ENCODE measurements around the gene RMND5A.
A peak's percentile ranks its signal among the peaks of the same experiment; 100 is the strongest.
"Not testable (repeated sequence)": the region's sequence is repeated elsewhere in the genome, so short reads cannot be mapped to it uniquely, and the experiment has no call there.

The RMND5A gene, protein sequence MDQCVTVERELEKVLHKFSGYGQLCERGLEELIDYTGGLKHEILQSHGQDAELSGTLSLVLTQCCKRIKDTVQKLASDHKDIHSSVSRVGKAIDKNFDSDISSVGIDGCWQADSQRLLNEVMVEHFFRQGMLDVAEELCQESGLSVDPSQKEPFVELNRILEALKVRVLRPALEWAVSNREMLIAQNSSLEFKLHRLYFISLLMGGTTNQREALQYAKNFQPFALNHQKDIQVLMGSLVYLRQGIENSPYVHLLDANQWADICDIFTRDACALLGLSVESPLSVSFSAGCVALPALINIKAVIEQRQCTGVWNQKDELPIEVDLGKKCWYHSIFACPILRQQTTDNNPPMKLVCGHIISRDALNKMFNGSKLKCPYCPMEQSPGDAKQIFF

DNA sequence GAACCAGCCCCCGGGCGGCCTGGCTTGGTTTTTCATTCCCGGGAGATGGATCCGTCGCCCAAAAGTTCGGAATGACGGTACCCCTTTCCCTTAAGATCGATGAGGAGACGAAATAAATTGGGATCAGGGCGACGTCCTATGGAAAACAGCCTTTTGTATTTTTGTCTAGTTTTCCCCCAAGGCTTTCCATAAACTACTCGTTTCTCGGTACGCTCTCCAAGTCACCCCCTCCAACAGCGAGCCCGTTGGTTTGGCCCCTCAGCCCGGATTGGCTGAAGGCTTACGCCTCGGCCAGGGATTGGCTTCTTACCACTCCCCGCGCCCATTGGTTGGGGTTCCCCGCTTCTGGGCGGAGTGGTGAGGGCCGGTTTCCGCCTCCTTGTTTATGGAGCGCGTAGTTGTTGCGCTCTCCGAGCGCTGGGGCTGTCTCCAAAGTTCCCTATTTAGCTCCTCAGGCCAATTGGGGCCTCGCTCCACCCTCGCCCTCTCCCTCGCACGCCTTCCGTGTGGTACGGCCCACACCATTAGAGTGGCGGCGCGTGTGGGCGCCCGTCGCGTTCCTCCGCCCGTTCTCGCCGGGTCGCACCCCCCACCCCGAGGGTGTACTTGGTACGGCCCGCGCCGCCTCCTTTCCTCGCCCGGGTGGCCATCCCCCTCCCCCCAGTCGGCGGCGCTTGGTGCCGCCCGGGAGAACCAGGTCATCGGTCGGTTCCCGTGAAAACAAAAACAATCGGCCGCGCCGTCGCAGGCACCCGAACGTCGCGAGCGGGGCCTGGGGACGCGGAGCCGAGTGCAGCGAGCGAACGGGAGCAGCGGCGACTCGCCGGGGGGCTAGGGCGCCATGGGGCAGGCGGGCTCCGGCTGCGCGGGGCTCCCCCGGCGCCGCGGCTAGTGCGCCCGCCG lies at the start of gene RMND5A:
Gene RMND5A (plus strand): TSS at position 655 of the 903 bp plus-strand sequence. CDS start 377 bp downstream, outside the sequence.
- peak; percentile 78 to 84 for DNase-seq (ENCODE audit: low read depth in 2 of 2)

DNA sequence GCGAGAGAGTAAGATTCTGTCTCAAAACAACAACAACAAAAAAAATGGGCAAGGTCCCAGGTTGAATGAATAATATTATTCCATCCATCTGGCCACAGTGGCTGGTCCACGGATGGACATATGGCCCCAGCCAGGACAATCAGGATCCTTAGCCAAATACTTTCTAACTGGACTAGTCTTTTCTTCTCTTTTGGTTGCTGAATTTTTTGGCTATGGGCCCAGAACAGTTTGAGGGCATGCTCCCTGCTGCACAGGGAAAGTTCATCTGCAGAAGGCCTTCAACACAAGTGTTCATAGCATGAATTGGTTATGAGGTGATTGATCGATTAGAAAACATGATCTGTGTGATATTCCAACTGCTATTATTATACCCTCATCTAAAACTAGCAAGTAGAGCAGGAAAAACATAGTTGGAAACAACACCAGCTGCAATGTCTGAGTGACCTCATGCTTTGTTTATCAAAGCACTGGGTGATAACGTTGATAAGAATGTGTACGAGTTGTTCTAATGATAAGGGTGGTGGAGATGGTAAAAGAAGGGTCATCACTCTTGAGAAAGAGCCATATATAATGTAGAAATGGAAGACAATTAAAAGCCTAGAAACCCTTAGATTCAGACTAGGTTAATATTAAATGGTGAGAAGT lies 48.6 kb upstream of the RMND5A start:
- DNase-seq (ENCODE audit: low read depth in 2 of 2): no peak

DNA sequence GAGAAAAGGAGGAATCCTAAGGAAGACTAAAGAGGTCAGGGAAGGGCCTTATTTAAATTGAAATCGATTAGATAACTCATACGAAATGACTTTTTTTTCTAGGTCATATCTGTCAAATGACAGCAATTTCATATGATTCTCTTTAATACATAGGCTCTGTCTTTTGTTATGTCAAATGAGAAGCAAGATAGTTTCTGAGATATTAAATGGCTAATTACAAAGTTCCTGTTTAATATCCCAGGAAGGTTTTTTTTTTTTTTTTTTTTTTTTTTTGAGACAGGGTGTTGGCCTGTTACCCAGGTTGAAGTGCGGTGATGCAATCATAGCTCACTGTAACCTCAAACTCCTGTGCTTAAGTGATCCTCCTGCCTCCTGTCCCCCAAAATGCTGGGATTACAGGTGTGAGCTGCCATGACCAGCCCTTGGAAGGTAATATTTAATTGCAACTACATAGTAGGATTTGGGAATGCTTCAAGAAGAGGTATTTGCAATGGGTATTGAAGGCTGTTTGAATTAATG lies 48.0 kb upstream of the RMND5A start:
- no peak for DNase-seq (ENCODE audit: low read depth in 2 of 2)

DNA sequence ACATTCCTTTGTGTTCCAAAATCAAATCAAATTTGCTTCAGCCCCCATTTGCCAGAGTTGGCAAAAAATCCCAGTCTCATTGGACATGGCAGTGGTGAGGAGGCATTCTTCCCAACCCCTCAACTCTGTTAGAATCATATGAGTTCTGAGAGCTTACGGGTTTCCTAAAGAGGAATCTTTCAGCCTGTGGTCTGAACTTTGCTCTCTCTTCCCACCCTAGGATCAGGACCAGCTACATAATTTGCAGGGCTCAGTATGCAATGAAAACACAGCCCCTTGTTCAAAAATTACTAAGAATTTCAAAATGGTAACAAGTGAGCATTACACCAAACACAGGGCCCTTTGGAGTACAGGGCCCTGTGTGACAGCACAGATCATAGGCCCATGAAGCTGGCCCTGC lies 47.1 kb upstream of the RMND5A start:
- DNase-seq (ENCODE audit: low read depth in 2 of 2): no peak

DNA sequence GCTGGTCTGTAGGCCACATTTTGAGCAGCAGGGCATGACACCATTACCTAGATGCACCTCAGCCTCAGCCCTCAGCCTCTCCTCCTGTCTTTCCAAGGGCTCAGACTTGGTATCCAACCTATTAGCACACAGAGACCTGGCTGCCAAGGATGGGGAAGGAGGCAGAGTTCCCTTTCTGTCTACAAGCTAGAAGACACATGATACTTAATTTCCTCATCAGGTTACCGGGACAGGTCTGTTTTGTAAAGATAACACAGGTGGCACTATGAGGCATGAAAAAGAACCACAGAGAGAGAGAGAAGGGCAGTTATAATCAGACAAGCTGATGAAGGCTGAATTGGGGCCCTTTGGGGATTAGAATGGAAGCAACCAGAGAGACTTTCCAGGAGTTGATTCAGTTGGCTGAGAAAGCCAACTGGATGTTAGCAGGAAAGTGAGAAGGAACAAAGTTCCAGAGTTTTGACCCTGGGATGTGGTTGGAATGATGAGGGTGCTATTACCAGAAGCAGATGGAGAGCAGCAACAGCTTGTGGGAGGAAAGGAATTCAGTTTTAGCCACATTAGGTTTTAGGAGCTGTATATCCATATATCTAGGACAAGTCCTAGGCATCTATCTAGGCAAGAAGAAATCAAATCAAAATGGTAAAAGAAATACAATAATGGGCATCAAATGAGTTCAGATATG lies 46.0 kb upstream of the RMND5A start:
- no peak for DNase-seq (ENCODE audit: low read depth in 2 of 2)

DNA sequence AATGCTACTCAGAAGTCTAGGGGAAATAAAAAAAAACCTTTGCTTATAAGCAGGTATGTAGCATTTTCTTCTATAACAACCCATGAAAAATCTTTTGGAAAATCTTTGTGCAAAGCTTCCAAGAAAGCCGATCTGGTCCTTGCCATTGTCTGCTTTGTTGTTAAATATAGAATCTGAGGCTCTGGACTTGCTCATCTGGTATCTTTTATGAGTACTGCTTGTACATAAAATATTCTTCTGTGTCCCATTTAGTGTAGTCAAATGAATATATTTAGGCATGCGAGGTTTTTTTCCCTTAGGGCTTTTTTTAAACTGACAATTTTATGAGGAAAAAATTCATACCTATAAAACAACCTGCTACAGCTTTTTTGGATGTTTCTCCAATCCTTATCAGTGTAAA lies 45.0 kb upstream of the RMND5A start:
- no peak for DNase-seq (ENCODE audit: low read depth in 2 of 2)

DNA sequence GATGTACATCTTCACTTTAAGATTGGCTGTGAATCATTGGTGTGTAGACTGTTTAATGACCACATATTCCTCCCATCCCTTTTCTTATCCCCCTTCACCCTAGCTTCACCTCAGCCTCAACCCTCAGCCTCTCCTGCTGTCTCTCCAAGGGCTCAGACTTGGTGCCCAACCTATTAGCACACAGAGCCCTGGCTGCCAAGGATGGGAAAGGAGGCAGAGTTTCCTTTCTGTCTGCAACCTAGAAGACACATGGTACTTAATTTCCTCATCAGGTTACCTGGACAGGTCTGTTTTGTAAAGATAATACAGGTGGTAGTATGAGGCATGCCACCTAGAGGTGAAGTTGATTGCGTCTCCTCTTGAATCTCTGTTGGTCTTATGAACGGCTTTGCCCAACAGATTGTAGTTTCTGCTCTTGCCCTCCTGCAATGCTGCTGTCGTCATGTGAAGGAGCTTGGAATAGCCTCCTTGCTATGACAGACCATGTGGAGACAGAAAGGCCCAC lies 44.5 kb upstream of the RMND5A start:
- DNase-seq (ENCODE audit: low read depth in 2 of 2): no peak

DNA sequence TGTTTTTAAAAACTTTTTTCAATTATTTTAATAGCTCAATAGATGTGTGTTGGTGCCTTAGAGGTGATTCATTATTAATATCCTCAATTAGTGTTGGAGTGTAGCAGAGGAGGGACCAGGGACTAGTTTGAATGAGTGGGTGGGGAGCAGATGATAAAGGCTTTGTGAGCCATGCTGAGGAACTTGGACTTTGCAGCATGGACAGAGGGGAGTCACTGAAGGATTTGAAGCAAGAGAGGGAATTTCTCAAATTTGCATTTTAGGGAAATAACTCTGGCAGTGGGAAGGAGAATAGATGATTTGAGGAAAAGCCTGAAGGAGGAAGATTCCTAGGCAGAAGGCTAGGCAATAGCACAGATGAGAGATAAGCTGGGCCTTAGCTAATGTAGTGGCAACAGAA lies 42.3 kb upstream of the RMND5A start:
- DNase-seq (ENCODE audit: low read depth in 2 of 2): no peak

DNA sequence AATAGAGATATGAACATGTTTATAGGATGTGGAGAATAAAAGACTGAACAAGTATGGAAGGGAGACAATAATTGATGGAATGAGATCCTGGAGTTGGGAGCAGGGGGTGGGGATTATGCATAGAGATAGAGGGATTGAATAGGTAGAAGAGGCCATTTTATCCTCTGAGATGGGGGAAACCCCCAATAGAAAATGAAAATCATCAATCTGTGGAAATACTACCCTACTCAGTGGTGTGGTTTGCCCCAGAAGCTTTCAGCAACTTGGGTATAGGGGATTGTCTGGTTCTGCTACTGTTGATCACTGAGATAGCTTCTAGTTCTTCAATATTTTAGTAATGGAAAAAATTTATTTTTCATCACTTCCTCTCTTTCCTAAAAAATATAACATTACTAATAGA lies 41.1 kb upstream of the RMND5A start:
- no peak for DNase-seq (ENCODE audit: low read depth in 2 of 2)

DNA sequence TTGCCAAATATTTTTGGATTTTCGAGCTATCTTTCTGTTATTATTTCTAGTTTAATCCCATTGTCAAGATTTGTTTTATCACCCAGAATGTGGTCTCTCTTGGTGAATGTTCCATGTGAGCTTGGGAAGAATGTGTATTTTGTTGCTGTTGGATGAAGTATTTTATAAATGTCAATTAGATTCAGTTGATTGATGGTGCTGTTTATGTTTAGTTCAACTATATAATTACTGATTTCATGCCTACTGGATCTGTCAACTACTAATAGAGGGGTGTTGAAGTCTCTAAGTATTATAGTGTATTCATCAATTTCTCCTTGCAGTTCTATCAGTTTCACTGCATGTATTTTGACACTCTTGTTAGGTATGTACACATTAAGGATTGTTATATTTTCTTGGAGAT lies 34.7 kb upstream of the RMND5A start:
- no peak for DNase-seq (ENCODE audit: low read depth in 2 of 2)

DNA sequence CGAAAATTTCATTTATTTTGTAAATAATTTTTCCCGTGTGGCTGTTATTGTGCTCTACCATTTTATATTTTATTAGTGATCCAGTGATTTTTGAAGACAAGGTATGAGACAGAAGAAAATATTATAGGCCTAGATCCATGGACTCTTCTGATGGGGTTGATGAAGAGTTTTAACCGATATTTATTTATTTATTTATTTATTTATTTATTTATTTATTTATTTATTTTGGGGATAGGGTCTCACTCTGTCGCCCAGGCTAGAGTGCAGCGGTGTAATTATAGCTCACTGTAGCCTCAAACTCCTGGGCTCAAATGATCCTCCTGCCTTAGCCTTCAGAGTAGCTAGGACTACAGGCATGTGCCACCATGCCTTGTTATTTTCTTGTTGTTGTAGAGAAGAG lies 33.6 kb upstream of the RMND5A start:
- DNase-seq (ENCODE audit: low read depth in 2 of 2): no peak

DNA sequence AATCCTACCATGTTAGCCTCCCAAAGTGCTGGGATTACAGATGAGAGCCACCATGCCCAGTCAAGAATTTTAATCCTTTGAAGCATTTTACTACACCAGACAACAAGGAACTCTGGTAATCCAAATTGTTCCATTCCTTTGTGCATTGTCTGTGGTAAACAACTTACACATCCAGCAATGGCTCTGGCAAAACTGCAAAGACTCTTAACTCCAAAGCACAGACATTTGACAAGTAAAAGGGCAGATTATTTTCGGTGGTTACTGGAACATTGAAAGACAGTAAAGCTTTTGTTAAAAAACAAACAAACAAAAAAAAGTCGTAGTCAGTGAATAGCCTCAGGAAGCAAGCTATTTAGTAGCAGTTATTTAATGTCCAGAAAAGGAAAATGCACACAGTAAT lies 33.2 kb upstream of the RMND5A start:
- no peak for DNase-seq (ENCODE audit: low read depth in 2 of 2)

DNA sequence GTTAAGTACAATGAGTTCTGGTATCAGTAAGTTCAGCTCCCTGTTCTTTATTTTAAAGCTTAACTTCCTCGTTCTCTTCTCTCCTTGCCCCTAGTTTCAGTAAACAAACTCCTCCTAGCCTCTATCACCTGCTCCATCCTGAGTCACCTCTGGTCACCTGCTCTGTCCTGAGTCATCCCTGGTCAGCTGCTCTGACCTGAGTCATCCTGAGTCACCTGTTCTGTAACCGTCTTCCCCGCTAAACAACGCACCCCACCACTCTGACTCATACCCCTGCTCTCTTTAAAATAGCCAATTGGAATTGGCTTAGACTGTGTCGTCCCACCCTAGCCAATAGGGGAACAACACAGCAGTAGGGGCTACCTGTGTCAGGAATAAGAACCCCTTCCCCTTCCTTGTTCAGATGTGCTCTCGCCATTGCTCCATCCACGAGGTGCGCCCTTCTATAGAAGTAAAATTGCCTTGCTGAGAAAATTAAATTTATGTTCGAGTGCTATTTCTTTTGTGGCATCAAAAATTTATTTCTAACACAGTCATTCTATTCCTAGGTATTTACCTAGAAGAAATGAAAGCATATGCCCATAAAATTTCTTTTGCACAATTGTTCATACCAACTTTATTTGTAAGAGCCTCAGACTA lies 24.9 kb upstream of the RMND5A start:
- DNase-seq (ENCODE audit: low read depth in 2 of 2): no peak

DNA sequence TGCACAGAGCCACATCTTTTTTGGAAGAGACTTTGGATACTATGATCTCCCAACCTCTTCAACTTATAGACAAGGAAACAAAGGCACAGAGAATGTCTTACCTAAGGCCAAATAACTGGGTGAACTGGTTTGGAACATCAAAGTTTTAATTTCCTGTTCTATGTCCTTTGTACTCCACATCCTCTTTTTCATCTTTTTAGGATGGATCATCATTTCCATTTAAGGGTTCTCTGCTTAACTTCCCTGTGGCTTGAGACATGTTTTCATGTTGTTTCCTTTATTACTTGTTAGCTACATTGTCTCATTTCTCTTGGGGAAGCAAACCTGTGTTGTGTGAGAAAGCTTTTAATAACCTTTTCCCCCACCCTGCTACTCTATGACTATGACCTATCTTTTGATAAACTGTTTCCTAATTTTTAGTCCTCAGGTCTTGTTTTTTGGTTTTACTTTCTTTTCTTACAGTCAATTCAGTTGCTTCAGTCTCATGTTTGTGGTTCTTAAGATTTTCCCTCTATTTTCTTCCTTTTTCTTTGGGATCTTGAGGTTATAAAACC lies 22.5 kb upstream of the RMND5A start:
- DNase-seq (ENCODE audit: low read depth in 2 of 2): no peak

DNA sequence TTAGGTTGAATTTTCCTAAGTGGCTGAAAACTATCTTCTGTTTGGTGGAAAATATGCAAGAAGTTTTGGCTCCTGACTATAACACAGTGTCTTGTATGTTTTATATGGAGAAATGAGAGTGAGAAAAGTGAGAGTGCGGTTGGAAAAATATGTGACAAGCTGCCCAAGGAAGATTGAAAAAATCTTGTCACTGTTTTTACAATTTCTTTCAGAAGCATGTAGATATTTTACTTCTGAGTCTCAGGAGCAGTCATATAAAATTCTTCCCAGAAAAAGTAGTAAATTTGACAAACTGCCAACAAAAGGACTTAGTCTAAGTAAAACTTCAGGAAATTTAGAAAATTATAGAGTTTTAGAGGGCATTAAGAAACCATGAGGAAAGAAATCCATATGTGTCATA lies 19.4 kb upstream of the RMND5A start:
- DNase-seq (ENCODE audit: low read depth in 2 of 2): no peak

DNA sequence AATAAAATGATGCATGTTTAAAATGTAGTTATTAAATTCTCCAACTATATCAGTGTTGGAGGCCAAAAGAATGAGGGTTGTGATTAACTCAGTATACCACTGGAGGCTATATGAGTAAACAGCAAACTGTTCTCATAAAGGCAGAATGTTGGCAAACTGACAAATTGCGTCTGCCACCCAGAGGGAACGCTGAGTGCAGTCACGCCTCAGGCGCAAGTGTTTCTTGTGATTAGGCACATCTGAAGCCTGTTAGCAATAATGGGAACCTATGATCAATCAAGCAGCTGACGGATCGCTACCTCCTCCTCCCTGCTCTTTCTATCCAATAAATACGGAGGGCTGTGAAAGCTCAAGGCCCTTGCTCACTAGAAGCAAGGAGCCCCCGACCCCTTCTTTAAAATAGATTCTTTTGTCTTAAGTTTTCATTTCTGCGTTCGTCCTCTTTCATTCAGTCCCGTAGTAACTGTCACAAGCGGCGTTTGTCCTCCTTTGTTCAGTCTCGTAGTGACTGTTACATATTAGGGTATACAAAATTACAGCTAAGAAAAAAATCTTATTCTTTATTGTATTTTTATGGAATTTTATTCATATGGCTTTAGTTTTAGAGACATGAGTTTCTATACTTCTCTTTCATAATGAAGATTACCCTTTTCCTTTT lies 16.3 kb upstream of the RMND5A start:
- no peak for DNase-seq (ENCODE audit: low read depth in 2 of 2)

DNA sequence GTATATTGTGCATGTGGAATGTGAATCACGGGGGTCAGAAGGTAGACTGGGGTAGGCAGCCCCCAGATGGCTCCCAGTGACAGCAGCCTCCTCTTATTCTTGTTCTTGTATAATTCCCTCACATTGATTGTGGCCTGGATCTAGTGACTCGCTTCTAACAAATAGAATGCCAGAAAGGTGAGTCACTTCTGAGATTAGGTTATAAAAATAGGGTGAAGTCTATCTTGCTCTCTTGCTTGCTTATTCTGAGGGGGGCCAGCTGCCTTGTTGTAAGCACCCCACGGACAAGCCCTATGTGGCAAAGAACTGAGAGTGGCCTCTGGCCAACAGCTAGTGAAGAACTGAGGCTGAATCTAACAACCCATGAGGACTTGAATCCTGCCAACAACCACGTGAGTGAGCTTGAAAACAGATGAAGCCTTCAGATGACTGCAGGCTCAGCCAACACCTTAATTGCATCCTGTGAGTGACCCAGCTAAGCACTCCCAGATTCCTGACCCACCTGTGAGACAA lies 15.6 kb upstream of the RMND5A start:
- DNase-seq (ENCODE audit: low read depth in 2 of 2): no peak

DNA sequence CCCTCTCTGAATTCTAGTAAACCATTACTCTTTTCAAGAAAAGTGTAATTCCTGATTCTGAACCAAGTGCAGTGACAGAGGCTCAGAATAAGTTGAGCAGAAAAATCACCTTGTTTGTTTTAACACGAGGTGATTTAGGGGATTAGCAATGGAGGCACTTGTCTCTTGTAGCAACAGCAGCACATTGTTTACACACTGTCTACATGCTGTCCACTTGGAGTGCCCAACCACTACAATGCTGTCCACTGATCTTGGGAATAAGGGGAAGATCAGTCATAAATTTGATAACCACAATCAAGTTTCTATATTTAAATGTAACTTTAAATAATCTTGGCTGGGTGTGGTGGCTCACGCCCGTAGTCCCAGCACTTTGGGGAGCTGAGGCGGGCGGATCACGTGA lies 13.9 kb upstream of the RMND5A start:
- no peak for DNase-seq (ENCODE audit: low read depth in 2 of 2)

DNA sequence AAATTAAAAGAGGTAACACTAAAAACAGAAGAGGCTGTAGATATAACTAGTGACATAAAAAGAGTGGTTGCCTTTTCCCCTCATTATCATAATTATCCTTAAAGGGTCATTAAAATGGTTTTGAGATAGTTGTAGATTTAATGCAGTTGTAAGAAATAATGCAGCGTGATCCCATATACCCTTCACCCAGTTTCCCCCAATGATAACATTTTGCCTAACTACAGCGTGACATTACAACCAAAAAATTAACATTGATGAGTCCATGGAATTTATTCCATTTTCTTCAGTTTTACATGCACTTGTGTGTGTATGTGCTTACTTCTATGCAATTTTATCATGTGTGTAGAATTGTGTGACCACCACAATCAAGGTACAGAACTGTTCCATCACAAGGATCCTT lies 13.2 kb upstream of the RMND5A start:
- no peak for DNase-seq (ENCODE audit: low read depth in 2 of 2)

DNA sequence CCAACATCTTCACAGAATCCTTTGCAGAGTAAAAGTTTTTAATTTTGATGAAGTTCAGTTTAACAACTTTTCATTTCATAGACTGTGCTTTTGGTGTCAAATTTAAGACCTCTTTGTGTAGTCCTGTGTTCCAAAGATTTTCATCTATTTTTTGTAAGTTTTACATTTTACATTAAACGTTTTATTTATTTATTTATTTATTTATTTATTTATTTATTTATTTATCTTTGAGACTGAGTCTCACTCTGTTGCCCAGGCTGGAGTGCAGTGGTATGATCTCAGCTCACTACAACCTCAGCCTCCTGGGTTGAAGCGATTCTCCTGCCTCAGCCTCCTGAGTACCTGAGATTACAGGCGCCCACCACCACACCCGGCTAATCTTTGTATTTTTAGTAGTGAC lies 12.0 kb upstream of the RMND5A start:
- DNase-seq (ENCODE audit: low read depth in 2 of 2): not testable (repeated sequence)

Measured in stimulated activated CD4-positive, alpha-beta T cell treated with anti-CD3 and anti-CD28 coated beads, Interleukin-1b, Interleukin-23, amount 100 ng/mL, for 1 hour (primary cell).